NCI-H2171 treated with DMSO at 0.1 percent for 48 hours (cell line): ENCODE results near the gene PRKD2.

Source experiments
- DNase-seq: peaks from one replicate; lab custom pipeline; 2025; lab: John Stamatoyannopoulos, UW

The PRKD2 gene

GRCh38 chr19:46661020-46661731 lies 55.7 kb downstream of the PRKD2 start, which contains the start of gene DACT3:
Gene DACT3 (minus strand): TSS chr19:46661182. CDS start chr19:46661064, 118 bp downstream.
- DNase-seq: peak; percentile 100

GRCh38 chr19:46660551-46661019 lies 56.3 kb downstream of the PRKD2 start:
- no peak for DNase-seq

- no peak for DNase-seq
Measured at GRCh38 chr19:46660008-46660517, 56.9 kb downstream of the PRKD2 start.

DNA sequence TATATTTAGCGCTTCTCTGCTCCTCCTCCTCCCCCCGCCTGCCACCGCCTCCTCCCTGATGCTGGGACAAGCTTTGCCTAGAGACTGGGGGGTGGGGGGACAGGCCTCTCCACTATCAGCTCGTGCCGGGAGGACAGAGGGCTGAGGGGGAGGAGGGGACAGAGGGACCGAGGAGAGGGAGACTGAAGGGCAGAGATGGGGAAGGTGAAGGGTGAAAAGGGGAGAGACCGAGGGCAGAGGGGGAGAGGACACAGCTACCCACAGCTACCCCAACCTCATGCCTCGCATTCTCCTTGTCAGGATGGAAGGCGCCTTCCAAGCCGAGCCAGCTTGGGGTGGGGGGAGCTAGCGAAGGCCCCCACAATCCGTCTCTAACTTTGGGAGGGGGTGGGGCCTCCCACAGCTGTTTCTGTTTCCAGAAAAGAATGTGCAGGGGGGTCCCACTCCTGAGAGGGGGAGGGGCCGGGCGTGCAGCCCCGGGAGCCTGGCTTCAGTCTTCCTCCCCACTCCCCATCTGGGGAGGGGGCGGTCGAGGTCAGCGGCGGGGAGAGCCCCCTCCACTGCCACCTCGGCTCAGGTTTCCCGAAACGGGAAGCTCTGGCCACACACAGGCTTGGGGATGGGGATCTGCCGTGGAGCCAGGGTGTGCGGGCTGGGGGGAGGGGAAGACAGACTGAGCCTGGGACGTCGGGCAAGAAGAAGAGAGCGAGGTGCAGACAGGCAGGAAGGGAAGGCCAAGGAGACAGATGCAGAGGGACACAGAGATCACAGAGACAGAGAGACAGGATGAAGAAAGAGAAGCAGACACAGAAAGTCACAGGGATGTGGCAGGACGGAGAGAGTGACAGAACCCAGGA lies 57.5 kb downstream of the PRKD2 start:
- peak; percentile 52 for DNase-seq

- DNase-seq: no peak
Measured at GRCh38 chr19:46656541-46656940, 60.4 kb downstream of the PRKD2 start.

DNA sequence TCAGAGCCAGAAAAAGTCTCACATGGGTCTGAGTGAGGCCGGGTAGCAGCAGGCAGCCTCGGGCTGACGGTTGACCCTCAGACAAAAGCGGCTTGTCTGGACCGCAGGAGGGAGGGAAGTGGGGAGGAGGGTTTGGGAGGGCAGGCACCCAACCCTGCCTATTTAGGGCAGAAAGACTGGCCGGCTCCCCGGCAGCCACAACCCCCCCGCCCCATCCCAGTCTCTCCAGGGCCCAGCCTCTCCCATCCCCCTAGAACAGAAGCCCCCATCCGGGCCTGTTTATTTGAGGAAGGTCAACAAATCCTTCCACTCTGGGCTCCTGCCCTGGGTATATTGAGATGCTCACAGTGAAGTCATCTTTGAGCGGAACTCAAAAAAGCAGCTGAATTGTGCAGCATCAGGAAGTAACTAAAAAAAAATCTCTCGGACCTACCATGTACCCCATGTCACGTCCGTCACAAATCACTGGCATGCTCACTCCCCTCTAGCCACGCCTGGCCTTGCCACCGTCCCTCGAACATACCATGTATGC lies 62.2 kb downstream of the PRKD2 start:
- no peak for DNase-seq

DNA sequence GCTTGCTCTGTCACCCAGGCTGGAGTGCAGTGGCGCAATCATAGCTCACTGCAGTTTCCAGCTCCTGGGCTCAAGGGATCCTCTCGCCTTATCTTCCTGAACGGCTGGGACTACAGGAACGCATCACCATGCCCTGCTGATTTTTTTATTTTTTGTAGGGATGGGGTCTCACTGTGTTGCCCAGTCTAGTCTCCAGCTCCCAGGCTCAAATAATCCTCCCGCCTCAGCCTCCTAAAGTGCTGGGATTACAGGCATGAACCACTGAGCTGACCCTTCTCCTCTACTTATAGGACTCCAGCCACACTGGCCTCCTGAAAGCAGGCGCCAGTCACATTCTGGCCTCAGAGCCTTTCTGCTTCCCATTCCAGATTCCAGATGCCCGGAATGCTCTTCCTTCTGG lies 66.5 kb downstream of the PRKD2 start:
- DNase-seq: no peak

DNA sequence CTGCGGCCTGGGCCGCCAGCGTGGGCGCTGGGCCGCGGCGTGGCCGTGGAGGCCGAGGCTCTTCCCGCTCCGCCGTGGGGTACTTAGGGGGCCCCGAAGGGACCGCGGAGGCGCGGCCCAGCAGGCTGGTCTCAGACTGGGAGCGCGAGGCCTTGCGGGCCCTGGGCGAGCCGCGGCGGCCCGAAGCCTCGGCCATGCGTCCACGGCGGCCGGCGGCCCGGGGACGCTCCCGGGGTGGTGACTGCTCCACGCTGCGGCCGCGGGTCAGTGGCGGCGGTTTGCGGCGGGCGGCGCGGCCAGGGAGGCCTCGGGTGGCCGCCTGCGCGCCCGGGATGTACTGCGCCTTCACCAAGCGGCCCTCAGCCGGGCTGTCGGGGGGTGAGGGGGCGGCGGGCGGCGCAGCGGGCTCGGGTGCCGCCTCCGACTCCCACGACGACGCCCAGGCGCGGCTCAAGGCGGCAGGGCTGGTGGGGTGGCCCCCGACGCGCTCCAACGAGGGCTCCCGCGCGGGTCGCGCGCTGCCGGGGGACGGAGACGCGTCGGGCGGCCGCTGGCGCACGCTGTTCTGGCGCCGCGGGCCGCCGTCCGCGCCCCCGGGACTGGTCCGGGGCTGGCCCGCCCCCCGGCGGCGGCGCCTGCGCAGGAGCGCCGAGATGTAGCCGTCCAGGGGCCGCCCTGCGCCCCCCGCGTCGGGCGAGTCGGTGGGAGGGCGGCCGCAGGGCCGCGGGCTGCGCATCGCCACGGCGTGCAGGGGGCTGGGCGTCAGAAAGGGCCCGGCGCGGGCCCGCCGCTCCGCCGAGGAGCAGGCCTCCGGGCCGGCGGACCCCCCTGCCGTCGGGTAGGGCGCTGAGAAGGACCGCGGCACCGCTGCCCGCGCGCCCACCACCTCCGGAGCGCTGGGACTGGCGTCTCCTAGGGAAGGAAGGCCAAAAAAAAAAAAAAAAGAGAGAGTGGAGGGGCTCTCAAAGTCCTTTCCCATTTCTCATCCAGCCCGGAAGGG lies 67.7 kb downstream of the PRKD2 start:
- DNase-seq: no peak

DNA sequence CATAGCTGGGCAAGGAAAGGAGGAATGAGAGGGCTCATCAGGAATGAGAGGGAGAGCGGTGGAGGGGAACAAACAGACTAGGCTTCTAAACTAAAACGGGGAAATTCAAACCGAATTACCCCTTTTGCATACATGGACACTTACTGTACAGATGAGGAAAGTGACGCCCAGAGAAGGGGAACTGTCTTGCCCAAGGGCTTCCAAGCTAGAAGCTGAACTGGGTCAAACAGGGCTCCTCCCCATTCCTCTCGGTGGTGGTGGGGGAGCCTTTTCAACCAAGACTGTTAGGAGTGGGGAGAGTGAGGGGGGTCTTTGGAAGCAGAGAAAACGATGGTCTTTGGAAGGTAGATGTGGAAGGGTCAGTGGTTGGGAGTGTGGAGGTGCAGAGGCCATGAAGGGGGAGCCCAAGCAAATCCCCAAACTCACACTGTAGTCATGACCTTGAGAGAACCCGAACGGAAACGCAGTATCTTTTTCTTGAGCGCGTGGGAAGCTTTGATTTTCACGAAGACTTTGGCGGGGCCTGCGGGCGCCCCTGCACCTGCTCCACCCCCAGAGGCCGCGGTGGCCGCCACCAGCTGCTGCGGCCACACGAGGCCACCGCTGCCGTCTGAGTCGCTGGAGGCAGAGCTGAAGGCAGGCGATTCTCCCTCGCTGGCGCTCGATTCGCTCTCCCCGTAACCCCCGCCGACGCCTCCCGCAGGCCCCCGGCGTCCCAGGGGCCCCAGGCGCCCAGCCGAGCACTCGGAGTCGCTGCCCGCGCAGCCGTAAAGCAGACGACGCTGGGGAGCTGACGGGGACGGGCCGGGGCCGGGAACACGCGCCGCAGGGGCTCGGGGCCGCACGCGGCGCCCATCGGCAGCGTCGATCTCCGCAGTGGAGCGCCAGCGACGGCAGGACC lies 68.6 kb downstream of the PRKD2 start:
- DNase-seq: no peak

GRCh38 chr19:46646402-46646801 lies 70.5 kb downstream of the PRKD2 start:
- no peak for DNase-seq

DNA sequence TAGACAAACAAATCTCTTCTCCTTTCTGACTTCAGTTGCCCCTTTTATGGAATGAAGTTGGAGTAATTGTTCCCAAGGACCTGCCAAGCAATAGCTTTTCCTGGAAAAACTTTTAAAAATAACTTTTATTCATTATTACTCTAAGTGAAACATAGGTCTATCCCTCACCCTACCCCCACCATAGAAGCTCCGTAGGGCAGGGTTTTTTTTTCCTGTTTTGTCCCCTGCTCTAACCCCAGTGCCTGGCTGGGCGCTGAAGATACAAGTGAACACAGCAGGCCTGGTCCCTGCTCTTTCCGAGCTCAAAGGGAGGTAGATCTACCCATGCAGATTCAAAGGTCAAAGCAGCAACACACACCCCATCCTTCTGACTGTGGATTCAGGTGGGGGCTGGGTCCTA lies 72.2 kb downstream of the PRKD2 start:
- DNase-seq: no peak

DNA sequence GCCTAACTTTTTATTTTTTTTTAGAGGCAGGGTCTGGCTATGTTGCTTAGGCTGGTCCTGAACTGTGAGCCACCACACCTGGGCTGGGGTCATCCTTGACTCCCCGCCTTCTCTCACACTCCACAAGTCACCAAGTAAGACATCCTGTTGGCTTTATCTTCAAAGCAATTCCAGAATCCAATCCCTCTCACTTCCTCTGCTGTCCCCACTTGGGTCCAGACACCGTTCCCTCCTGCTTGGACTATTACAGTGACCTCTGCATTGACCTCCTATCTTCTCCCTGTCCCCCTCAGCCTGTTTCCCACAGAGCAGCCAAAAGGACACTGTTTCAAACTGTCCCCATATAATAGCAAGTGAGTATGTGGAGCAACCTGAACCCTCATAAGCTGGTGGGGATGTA lies 76.3 kb downstream of the PRKD2 start:
- no peak for DNase-seq

- DNase-seq: no peak
Measured at GRCh38 chr19:46639358-46640182, 77.3 kb downstream of the PRKD2 start.

GRCh38 chr19:46637224-46637623 lies 79.7 kb downstream of the PRKD2 start:
- DNase-seq: no peak

GRCh38 chr19:46635920-46636761 lies 80.8 kb downstream of the PRKD2 start, which contains the start of gene GNG8:
Gene GNG8 (minus strand): TSS chr19:46636202. CDS start chr19:46634682, 1,520 bp downstream.
- DNase-seq: peak; percentile 19

- peak; percentile 97 for DNase-seq
Measured at GRCh38 chr19:46634656-46635218, 82.2 kb downstream of the PRKD2 start.

DNA sequence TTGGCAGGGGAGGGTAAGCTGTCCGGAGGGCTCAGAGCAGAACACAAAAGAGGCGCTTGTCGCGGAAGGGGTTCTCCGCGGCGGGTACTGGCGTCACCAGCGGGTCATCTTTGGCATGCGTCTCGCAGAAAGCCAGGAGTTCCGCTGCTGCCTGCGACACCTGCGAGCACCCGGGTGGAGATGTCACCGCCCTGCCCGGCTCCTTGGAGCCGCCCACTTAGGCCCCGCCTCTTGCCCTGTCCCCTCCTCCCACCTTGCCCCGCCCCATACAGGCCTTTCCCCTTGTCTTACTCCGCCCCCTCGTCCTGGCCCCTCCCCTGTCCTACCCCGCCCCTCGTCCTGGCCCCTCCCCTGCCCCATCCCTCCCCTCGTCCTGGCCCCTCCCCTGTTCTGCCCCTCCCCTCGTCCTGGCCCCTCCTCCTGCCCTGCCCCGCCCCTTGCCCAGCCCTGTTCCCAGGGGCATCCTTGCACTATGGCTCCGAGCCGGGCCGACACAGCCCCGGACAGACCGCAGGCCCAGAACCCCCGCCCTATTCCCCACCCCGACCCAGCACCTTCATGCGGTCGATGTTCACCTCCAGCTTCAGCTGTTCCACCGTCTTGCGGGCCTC lies 82.8 kb downstream of the PRKD2 start:
- peak; percentile 83 for DNase-seq

- DNase-seq: no peak
Measured at GRCh38 chr19:46633130-46633529, 83.8 kb downstream of the PRKD2 start.
